C4-2B (cell line): ENCODE measurements around the gene FGFR3.

ENCODE experiments used
- ZFX ChIP-seq: fragments of 450-650 bp; IDR thresholded peaks from 2 replicates; pipeline ENCODE4 v1.6.1; 2017
- TF ChIP-seq, protein P1 (sequence below): fragments of 450-650 bp; conservative IDR thresholded peaks from 2 replicates; pipeline ENCODE4 v1.5.1; 2017; ENCODE audit warnings: mild to moderate bottlenecking

DNA sequence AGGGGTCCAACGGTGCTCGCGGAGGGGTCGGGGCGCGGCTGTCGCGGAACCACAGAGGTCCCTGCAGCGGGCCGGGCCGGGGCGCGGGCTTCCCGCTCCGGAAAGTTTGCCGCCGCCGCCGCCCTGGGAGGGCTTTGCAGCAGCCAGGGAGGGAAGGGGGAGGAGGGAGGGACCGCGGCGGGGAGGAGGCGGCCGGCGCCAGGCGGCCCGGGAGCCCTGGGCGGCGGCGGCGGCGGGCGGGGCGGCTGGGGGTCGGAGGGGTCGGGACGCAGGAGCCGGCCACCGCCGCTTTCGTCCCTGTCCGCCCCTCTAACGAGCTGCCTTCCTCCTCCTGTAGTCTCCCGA is 375 bp downstream of the FGFR3 start:
- TF ChIP-seq, protein P1, sequence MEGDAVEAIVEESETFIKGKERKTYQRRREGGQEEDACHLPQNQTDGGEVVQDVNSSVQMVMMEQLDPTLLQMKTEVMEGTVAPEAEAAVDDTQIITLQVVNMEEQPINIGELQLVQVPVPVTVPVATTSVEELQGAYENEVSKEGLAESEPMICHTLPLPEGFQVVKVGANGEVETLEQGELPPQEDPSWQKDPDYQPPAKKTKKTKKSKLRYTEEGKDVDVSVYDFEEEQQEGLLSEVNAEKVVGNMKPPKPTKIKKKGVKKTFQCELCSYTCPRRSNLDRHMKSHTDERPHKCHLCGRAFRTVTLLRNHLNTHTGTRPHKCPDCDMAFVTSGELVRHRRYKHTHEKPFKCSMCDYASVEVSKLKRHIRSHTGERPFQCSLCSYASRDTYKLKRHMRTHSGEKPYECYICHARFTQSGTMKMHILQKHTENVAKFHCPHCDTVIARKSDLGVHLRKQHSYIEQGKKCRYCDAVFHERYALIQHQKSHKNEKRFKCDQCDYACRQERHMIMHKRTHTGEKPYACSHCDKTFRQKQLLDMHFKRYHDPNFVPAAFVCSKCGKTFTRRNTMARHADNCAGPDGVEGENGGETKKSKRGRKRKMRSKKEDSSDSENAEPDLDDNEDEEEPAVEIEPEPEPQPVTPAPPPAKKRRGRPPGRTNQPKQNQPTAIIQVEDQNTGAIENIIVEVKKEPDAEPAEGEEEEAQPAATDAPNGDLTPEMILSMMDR: no peak
- no peak for TF ChIP-seq ZFX
